ENCODE measurements around the gene RGL4.
"Not testable (repeated sequence)": the region's sequence is repeated elsewhere in the genome, so short reads cannot be mapped to it uniquely, and the experiment has no call there.

GRCh38 chr22:23676841-23677700 is 13.7 kb upstream of the RGL4 start:
- TF ChIP-seq EZH2 (IDR thresholded peaks at IDR 0.05; ENCODE audit: borderline replicate concordance); EZH2phosphoT487 (IDR thresholded peaks at IDR 0.05; ENCODE audit: low read depth, severe bottlenecking, unreplicated experiment): not testable (repeated sequence)
